Measurements from ENCODE around the gene ATL1. TPM values are rescaled to one million over a fixed set of nuclear protein-coding genes. Genes with fewer than 3 reads are reported as not detected.

ATL1 gene
- total RNA-seq, 1 experiment from 2014 or later = 1.5 TPM

DNA sequence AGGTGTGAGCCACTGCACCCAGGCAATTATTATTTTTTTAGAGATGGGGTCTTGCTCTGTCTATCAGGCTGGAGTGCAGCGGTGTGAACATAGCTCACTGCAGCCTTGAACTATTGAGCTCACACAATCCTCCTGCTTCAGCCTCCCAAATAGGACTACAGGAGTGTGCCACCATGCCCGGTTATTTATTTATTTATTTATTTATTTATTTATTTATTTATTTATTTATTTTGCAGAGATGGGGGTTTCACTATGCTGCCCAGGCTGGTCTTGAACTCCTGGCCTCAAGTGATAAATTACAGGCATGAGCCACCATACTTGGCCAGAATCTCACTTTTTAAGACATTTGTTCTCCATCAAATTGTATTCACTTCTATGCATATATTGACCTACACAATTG is 56.3 kb downstream of the ATL1 start:
- CTCF ChIA-PET = no interaction called here
- DNase-seq (ENCODE audit: low read depth, low spot score) = no peak
- Histone ChIP-seq H3K27ac (ENCODE audit: low read length) (no peak overlapping the region), H3K9me3 (ENCODE audit: control insufficient read depth, insufficient read depth, low read depth, low read length) (no peaks in the 10 kb centered on the region), H3K4me1 (ENCODE audit: control insufficient read depth, insufficient read depth, low read length) (no peaks in the 10 kb centered on the region), H3K27me3 (ENCODE audit: control insufficient read depth, insufficient read depth, low read length) (no peaks in the 10 kb centered on the region; the same call in 1 of the 2 replicates), H3K4me3 (ENCODE audit: low read depth in 2 of 2, low read length in 2 of 2) (no peak overlapping the region), H3K36me3 (ENCODE audit: control insufficient read depth, insufficient read depth, low read length) (no peaks in the 10 kb centered on the region)
- no peak for TF ChIP-seq SIN3A (IDR thresholded peaks at IDR 0.05; ENCODE audit: borderline replicate concordance, insufficient read depth, low read depth, low read length)
- TF ChIP-seq REST (IDR thresholded peaks at IDR 0.05; ENCODE audit: insufficient read depth in 1 of 2, low read depth in 2 of 2, low read length in 1 of 2) = no peak
- TF ChIP-seq POLR2AphosphoS5 (IDR thresholded peaks at IDR 0.05; ENCODE audit: low read depth, low read length) = no peak
- no peak for TF ChIP-seq TCF7L2 (IDR thresholded peaks at IDR 0.05; ENCODE audit: low read depth, low read length)
- no peak for TF ChIP-seq CTCF (IDR thresholded peaks at IDR 0.05)
- intact Hi-C loops (cut with micrococcal nuclease; ENCODE audit: unreplicated experiment) (loop anchor here (5.0 kb wide), 1 partner anchor 166 kb away; no protein-coding TSS in a partner anchor), in situ Hi-C loops (cut with HindIII; ENCODE audit: low pct_unique_long_range_greater_than_20kb, low sequenced_read_pairs) (no loop called here)
- no peak for ATAC-seq
- POLR2A ChIA-PET = no interaction called here
- BruUV-seq (replicated peaks) = no TSS peak

- Histone ChIP-seq H3K36me3 (ENCODE audit: control insufficient read depth, insufficient read depth, low read length) (no peaks in the 10 kb centered on the region), H3K9me3 (ENCODE audit: control insufficient read depth, insufficient read depth, low read depth, low read length) (no peaks in the 10 kb centered on the region), H3K27me3 (ENCODE audit: control insufficient read depth, insufficient read depth, low read length) (no peaks in the 10 kb centered on the region), H3K4me3 (ENCODE audit: low read depth in 2 of 2, low read length in 2 of 2) (no peak overlapping the region), H3K27ac (ENCODE audit: low read length) (no peak overlapping the region), H3K4me1 (ENCODE audit: control insufficient read depth, insufficient read depth, low read length) (no peaks in the 10 kb centered on the region)
- TF ChIP-seq SIN3A (IDR thresholded peaks at IDR 0.05; ENCODE audit: borderline replicate concordance, insufficient read depth, low read depth, low read length) = no peak
- peak; percentile 64 for TF ChIP-seq CTCF (IDR thresholded peaks at IDR 0.05)
- no peak; the same call in 1 of the 2 replicates for ATAC-seq
- BruUV-seq (replicated peaks) = no TSS peak
- peak; percentile 51 for DNase-seq (ENCODE audit: low read depth, low spot score)
- CTCF ChIA-PET = interaction anchor here (0.6 kb wide), 1 partner anchor 36 kb away, joined by 6 read pairs; no protein-coding TSS in a partner anchor
- intact Hi-C loops (cut with micrococcal nuclease; ENCODE audit: unreplicated experiment) (loop anchor here (5.0 kb wide), 1 partner anchor 163 kb away; no protein-coding TSS in a partner anchor), in situ Hi-C loops (cut with HindIII; ENCODE audit: low pct_unique_long_range_greater_than_20kb, low sequenced_read_pairs) (no loop called here)
- POLR2A ChIA-PET = interaction anchor here (0.6 kb wide), 1 partner anchor 93 kb away, joined by 3 read pairs; no protein-coding TSS in a partner anchor
Measured at GRCh38 chr14:50619569-50620141, 59.7 kb downstream of the ATL1 start.

All from Panc1 (cell line).